HG03558 (cell line): ENCODE data around the gene DNAAF5.

ENCODE experiments used
- ATAC-seq: cut with Tn5 transposase; IDR thresholded peaks from one replicate; pipeline ENCODE4 v1.9.1; 2021; ENCODE audit warnings: moderate number of reproducible peaks; ENCODE audit not compliant: unreplicated experiment; ENCODE audit errors: extremely low read depth

The DNAAF5 gene

DNA sequence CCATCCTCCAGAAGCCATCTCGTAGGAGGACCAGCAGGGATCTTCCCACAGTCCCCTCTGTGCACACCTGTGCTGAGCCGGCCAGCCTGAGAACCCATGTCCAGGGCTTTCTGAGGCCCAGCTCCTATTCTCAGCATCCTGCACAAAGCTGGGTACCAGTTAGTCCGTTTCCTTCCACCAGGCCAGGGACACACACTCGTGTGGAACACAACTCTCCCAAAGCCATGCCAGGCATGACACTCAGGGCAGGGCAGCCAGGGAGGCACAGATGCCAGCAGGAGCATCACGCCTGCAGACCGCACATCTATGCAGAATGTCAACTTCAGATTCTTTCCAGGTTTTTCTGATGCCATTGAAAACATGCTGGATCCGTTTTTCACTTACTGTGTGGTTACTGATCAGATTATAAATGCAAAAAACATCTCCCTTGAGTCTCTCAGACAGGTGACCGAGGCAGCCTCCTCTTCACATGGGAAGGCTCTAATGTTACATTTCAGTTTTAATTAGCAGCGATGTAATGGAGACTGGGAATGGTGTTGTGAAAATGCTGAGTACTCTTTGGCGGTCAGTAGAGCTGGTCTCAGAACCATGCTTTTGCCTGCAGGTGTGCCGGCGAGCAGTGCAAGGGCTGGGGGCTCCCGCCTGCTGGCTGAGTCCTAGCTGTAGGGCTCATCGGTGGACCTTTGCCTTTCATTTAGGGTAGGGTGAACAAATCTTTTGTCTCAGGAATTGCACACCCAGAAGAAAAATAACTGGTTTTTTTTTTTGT, 102.5 kb downstream of the DNAAF5 start:
- ATAC-seq: no peak

DNA sequence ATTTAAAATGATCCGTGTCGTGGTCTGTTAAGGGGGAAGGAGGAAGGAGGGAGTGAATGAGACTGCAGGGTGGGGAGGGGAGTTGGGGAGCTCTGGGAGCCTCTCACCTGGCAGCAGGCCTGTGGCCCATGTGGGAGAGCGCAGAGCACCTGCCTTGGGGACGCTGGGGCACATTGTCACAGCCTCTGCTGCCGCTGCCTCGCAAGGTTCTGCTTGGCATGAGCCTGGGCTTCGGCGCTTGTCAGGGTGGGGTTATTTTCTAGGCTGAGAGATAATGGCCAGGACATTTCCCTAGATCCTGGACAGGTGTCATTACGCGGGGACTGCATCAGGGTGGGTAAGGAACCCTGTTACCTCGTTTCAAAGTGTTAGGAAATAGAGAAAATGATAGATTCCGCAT, 103.6 kb downstream of the DNAAF5 start:
- no peak for ATAC-seq

DNA sequence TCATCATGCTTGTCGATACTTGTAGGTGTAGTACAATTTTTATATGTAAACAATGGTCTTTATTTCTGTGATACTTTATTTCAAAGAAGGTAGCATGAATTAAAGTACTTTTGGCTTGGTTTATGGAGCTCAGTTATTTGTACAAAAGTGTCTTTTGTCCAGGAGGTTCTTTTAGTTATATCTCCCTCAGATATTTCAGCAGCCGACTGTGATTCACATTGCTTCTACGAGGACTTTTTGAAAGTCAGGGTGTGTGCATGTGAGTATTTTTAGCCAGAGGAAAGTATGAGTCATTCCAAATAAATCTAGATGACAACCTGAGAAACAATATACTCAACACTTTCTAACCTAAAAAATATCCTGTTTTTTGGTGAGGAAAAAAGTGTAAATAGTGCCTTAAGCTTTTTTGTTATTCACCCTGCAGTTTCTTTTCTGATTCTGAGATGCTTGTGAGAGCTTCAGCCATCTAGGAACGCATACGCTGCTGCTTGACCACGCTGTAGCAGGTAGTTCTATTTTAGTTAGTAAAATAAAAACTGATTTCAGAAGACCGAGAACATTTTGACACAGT, 105.2 kb downstream of the DNAAF5 start:
- ATAC-seq: no peak

DNA sequence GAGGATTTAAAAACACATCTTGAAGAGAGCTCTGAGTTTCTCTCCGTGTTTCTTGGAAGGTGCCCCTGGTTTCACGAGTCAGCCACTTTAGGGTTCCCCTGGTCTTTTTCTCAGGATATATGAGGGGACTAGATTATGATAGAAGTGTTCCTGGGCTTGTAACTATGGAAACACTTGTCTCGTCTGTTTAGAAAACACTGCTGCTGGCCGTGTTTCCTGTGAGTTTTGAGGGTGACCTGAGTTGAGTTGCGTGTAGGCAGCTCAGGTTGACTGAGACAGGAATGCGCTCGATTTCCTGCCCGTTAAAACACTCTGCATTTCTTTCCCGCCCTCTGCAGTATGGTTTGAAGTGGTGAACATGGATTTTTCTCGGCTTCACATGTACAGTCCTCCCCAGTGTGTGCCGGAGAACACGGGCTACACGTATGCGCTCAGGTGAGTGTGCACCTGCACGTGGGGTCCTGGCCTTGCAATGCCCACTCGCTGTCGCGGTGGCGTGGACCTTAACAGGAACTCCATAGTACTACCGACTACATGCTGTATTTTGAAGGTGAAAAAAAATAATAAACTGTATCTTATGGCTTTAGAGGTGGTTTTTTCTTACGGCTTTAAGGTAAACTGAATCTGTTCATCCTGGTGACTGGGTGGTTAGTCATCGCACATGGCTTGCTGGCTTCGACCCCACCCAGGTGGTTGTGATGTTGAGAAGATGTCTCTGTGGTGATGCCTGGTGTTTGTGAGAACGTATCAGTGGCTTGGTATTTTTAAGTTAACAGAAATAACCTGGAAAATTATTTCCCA, 105.9 kb downstream of the DNAAF5 start, which contains the start of gene SUN1:
SUN1 (plus strand) TSS at position 310 of the 801 bp plus-strand sequence; CDS start at position 359, 49 bp downstream.
- no peak for ATAC-seq

DNA sequence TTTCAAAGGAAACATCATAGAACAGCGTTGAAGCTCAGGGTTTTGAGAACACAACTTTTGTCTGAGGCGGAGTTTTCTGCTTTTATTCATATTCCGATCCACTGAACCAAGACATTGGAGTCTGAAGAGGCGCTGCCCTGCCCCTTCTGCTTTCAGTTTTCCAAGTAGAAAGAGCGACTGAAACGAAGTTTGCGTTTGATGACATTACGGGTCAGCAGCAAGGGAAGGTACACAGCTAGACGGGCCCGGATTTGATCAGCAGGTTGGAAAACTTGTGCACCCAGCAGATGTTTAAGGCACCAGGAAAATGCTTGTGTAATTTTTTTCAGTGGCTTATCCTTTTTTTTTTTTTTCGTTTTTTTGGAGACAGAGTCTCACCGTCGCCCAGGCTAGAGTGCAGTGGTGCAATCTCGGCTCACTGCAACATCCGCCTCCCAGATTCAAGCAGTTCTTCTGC, 106.5 kb downstream of the DNAAF5 start:
- no peak for ATAC-seq

DNA sequence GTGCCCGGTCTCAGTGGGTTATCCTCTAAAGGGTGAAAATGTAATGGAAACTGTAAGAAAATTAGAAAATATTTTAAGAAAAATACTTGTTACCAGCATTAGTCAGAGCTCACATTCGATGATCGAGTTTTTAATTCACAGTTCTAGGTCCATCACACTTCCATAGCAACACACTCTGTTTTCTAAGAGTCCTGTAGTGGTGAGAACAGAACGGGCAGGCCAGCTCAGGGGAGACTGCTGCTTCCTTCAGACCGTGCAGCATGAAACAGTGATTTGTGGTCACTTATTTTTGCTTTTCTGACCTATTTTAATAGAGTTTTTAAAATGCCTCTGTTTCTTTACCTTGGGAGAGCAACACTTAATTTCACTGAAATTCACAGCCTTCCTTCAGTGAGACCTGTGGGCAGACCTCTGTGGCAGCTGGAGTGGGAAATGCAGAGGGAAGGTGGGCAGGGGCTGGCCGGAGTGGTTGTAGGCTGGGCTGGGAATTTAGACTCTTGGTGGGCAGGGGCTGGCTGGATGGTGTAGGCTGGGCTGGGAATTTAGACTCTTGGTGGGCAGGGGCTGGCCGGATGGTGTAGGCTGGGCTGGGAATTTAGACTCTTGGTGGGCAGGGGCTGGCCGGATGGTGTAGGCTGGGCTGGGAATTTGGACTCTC, 107.2 kb downstream of the DNAAF5 start:
- no peak for ATAC-seq

DNA sequence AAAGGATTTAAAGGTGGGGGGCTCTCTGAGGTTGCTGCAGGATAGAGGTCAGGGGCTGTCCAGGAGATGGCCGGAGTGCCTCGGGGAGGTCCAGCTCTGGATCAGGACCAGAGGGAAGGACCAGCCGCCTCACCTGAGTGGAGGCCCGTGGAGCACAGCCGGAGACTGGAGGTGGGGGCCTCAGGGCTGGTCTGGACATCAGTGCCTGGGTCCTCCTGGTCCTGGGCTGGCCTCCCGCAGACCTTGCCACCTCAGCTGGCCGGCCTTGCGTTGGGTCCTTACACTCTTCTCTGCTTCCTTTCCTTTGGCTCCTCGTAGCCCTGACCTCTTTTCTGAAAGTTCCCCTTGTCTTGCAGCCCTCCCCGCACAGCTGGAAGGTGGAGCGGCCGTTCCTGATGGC, 107.8 kb downstream of the DNAAF5 start:
- ATAC-seq: no peak

DNA sequence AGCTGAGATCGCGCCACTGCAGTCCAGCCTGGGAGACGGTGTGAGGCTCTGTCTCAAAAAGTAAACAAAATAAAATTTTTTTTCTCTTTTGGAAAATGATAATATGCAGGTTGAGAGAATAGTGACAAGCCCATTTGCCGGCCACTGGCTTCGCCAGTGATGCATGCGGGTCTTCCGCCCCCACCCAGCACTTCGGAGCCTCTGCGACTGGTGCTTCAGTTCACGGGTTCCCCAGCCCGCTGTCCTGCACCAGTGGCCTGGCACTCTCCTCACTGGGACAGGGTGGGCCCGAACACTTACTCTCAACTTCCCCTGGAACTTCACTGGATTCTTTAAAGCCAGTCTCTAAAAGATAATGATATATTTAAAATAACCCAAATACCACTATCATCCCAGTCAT, 108.5 kb downstream of the DNAAF5 start:
- ATAC-seq: no peak

DNA sequence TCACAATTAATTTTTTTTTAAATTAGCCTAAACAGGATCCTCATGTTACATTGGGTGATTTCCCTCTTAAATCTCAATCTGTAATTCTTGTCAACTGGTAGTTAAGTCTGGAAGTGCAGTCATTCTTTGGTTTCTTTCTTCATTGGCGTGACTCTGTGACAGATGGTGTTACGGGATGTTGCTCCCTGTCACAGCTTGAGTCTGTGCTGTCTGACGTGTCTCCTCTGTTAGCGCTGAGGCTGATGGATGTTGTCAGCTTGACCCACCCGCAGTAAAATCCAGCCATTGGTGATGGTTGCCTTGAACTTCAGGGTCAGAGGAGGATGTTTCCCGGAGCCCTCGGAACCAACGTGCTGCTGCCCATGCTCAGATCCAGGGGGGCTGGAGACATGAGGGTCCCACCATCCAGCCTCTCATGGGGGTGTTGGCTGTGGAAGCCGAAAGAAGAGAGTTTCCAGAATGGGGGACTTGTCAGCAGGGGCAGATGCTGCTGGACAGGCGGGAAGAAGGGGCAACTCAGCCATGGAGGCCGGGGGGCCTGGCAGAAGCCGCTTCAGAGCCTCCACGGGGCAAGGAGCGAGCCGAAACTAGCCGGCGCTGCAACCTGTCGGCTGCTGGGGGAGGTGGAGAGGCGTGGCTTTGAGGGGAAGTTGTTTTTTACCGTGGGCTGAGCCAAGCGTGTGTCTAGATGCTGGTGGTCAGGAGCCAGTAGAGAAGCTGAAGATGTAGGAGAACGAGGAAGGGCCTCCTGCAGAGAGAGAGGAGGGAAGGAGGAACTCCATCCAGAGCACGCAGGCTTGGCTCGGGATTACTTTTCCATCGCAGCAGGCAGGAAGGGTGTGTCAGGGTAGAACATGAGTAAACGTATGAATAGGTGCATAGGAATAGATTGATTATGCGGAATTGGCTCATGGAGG, 109.2 kb downstream of the DNAAF5 start:
- no peak for ATAC-seq
